Glutamatergic neuron (in vitro differentiated cells): Measurements from ENCODE around the gene FIBIN. TPM values are rescaled to one million over a fixed set of nuclear protein-coding genes. Genes with fewer than 3 reads are reported as not detected.

Experiments used
- DNase-seq: peaks from one replicate; pipeline ENCODE4 v3.0.0; 2022
- H3K27ac Mint-ChIP-seq: one replicate; pipeline ENCODE4 v1.8.0; 2020; ENCODE audit warnings: mild to moderate bottlenecking, mixed read lengths, inconsistent platforms; ENCODE audit not compliant: unreplicated experiment
- H3K27me3 Mint-ChIP-seq: one replicate; pipeline ENCODE4 v1.8.0; 2020; ENCODE audit warnings: mild to moderate bottlenecking, moderate library complexity, mixed read lengths, inconsistent platforms; ENCODE audit not compliant: unreplicated experiment
- H3K36me3 Mint-ChIP-seq: one replicate; pipeline ENCODE4 v1.8.0; 2020; ENCODE audit warnings: mild to moderate bottlenecking, mixed read lengths, inconsistent platforms; ENCODE audit not compliant: unreplicated experiment
- H3K4me1 Mint-ChIP-seq: one replicate; pipeline ENCODE4 v1.8.0; 2020; ENCODE audit warnings: mild to moderate bottlenecking, low read depth, mixed read lengths, inconsistent platforms; ENCODE audit not compliant: unreplicated experiment
- H3K4me3 Mint-ChIP-seq: one replicate; pipeline ENCODE4 v1.8.0; 2020; ENCODE audit warnings: mild to moderate bottlenecking, mixed read lengths, inconsistent platforms; ENCODE audit not compliant: unreplicated experiment
- H3K9me3 Mint-ChIP-seq: one replicate; pipeline ENCODE4 v1.8.0; 2020; ENCODE audit warnings: mild to moderate bottlenecking, moderate library complexity, mixed read lengths, inconsistent platforms; ENCODE audit not compliant: unreplicated experiment
- CTCF ChIP-seq: fragments of 200-600 bp; sonication (generic); IDR thresholded peaks from one replicate; pipeline ENCODE4 v1.5.0; 2021; ENCODE audit not compliant: partially characterized antibody, unreplicated experiment
- total RNA-seq: library from RNA; stranded (reverse); fragmentation: NEBNext Ultra II Directional; extraction: Animal tissue kit (Norgen Biotek cat#: 25700); gene quantifications from one replicate; pipeline ENCODE4 v1.2.1, GENCODE V29; 2021; ENCODE audit not compliant: unreplicated experiment

The FIBIN gene
- total RNA-seq, 1 donor from 2014 or later: 0.22 TPM

GRCh38 chr11:27012234-27012921 lies 18.5 kb downstream of the FIBIN start:
- no peaks in the 10 kb centered on the region for H3K27me3 Mint-ChIP-seq
- no peaks in the 10 kb centered on the region for H3K36me3 Mint-ChIP-seq
- no peaks in the 10 kb centered on the region for H3K9me3 Mint-ChIP-seq
- H3K27ac Mint-ChIP-seq: no peak overlapping the region
- no peak for DNase-seq
- H3K4me1 Mint-ChIP-seq: no peaks in the 10 kb centered on the region
- H3K4me3 Mint-ChIP-seq: no peak overlapping the region
- no peak for TF ChIP-seq CTCF

DNA sequence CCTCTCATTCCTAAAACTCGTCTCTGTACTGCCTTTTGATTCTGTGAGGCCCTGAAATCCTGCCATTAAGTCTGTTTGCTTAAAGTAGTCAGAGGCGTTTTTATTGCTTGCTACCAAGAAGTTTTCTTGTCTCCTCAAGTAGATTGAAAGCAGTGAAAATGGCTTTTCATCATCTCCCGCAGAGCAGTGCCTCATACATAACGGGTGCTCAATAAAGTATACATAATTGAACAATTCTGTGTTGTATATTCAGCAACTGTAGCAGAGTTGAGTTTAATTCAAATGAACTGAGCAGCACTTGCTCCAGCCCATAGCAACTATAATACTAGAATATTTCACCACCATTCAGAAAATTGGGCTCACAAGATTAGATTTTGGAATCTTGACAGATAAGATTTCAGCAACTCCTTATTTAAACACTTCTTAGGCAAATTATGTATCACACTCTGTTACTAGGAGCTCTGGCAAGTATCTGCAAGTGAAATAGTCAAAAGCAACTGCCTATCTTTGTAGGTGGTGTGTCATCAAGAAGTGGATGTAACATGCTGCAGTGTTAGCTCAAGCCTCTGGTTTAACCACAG lies 20.0 kb downstream of the FIBIN start:
- H3K27me3 Mint-ChIP-seq: no peaks in the 10 kb centered on the region
- no peaks in the 10 kb centered on the region for H3K9me3 Mint-ChIP-seq
- H3K27ac Mint-ChIP-seq: no peak overlapping the region
- no peak for TF ChIP-seq CTCF
- no peak for DNase-seq
- no peaks in the 10 kb centered on the region for H3K4me1 Mint-ChIP-seq
- no peaks in the 10 kb centered on the region for H3K36me3 Mint-ChIP-seq
- no peak overlapping the region for H3K4me3 Mint-ChIP-seq

DNA sequence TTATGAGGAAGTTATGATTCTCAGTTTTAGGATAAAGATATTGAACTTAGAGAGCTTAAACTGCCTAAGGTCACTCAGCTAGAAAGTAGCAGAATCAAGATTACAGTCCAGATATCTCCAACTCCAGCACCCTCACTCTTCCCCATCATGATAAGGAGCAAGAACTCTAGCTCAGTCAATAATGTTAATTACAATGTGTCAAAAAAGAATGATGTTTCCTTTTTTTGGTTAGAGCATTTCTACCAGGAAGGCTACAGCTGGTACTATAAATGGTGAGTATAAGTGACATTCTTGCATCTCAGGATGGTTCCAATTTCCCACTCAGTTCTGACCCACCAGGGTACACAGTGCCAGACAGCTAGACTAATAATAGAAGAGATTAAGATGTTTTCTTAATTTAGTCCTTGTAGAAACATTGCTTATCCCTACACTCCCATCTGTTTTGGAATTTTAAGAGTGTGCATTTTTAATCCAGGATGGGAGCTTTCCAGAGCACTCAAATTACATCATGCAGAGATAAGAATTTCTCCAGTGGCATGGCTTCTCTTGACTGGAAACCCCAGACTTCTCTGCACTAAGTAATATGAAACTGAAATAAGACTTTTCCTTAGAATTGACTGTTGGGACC lies 25.1 kb downstream of the FIBIN start:
- no peak for TF ChIP-seq CTCF
- Mint-ChIP-seq H3K4me1 (no peaks in the 10 kb centered on the region), H3K36me3 (no peaks in the 10 kb centered on the region), H3K4me3 (no peak overlapping the region), H3K27me3 (peaks cover 3% of the 10 kb centered on the region), H3K9me3 (no peaks in the 10 kb centered on the region), H3K27ac (no peak overlapping the region)
- DNase-seq: no peak

- DNase-seq: no peak
- Mint-ChIP-seq H3K9me3 (no peaks in the 10 kb centered on the region), H3K4me1 (no peaks in the 10 kb centered on the region), H3K36me3 (no peaks in the 10 kb centered on the region), H3K27ac (no peak overlapping the region), H3K27me3 (peaks cover 3% of the 10 kb centered on the region), H3K4me3 (no peak overlapping the region)
- TF ChIP-seq CTCF: no peak
These were observed 26.8 kb downstream of the FIBIN start for GRCh38 chr11:27020751-27021150.
